Neural cell (in vitro differentiated cells): ENCODE measurements around the gene ACTG1. TPM values are rescaled to one million over a fixed set of nuclear protein-coding genes. Genes with fewer than 3 reads are reported as not detected.

Experiments used
- H2AFZ ChIP-seq: fragments of 200-600, 300-800 bp; sonication (generic), shearing (Covaris generic); 2 replicates; pipeline ENCODE4 v1.6.0; 2014; ENCODE audit warnings: low read depth, mild to moderate bottlenecking, antibody characterized with exemption, low read length, moderate library complexity
- H3F3A ChIP-seq: fragments of 200-600 bp; shearing (Covaris generic); 2 replicates; pipeline ENCODE4 v1.6.1; 2016; ENCODE audit warnings: mild to moderate bottlenecking, moderate library complexity, mixed read lengths, antibody characterized with exemption, low read length; ENCODE audit not compliant: insufficient read depth, poor library complexity, severe bottlenecking
- H3K27ac ChIP-seq: fragments of 200-600, 300-800 bp; sonication (generic), shearing (Covaris generic); 2 replicates; pipeline ENCODE4 v1.5.1; 2014; ENCODE audit warnings: mild to moderate bottlenecking, low read length, moderate library complexity
- H3K27me3 ChIP-seq: fragments of 300-800, 200-600 bp; sonication (generic), shearing (Covaris generic); 2 replicates; pipeline ENCODE4 v1.6.0; 2014; ENCODE audit warnings: mild to moderate bottlenecking, low read depth, low read length, moderate library complexity; ENCODE audit not compliant: insufficient read depth
- H3K36me3 ChIP-seq: fragments of 300-800, 200-600 bp; sonication (generic), shearing (Covaris generic); 2 replicates; pipeline ENCODE4 v1.5.1; 2014; ENCODE audit warnings: mild to moderate bottlenecking, antibody characterized with exemption, low read length, moderate library complexity; ENCODE audit not compliant: insufficient read depth
- H3K4me2 ChIP-seq: fragments of 300-800, 200-600 bp; sonication (generic), shearing (Covaris generic); 2 replicates; pipeline ENCODE4 v1.6.0; 2014; ENCODE audit warnings: mild to moderate bottlenecking, low read length
- H3K4me3 ChIP-seq: fragments of 300-800, 200-600 bp; sonication (generic), shearing (Covaris generic); 2 replicates; pipeline ENCODE4 v1.5.1; 2014; ENCODE audit warnings: mild to moderate bottlenecking, low read length, moderate library complexity
- H3K79me2 ChIP-seq: fragments of 200-600 bp; shearing (Covaris generic); replicated peaks from 2 replicates; pipeline ENCODE4 v1.6.0; 2014; ENCODE audit warnings: mild to moderate bottlenecking, low read length, moderate library complexity; ENCODE audit not compliant: insufficient read depth
- H3K9ac ChIP-seq: fragments of 300-800, 200-600 bp; sonication (generic), shearing (Covaris generic); 2 replicates; pipeline ENCODE4 v1.6.1; 2016; ENCODE audit warnings: mild to moderate bottlenecking, low read length, mixed read lengths
- H3K9me2 ChIP-seq: fragments of 200-600 bp; shearing (Covaris generic); 2 replicates; pipeline ENCODE4 v1.6.1; 2016; ENCODE audit warnings: mild to moderate bottlenecking, low read length, mixed read lengths; ENCODE audit not compliant: insufficient read depth
- H3K9me3 ChIP-seq: fragments of 200-600, 300-800 bp; sonication (generic), shearing (Covaris generic); 2 replicates; pipeline ENCODE4 v1.6.1; 2016; ENCODE audit warnings: mild to moderate bottlenecking, mixed run types, low read length, moderate library complexity, mixed read lengths
- H4K20me1 ChIP-seq: fragments of 200-600 bp; shearing (Covaris generic); 2 replicates; pipeline ENCODE4 v1.6.1; 2016; ENCODE audit warnings: mild to moderate bottlenecking, mixed run types; ENCODE audit not compliant: insufficient read depth
- EP300 ChIP-seq: fragments of 450-650 bp; conservative IDR thresholded peaks from 2 replicates; pipeline ENCODE4 v1.6.1; 2014; ENCODE audit warnings: antibody characterized with exemption, mild to moderate bottlenecking, moderate library complexity; ENCODE audit not compliant: poor library complexity, severe bottlenecking
- EZH2 ChIP-seq: fragments of 200-600, 300-800 bp; shearing (Covaris generic), sonication (generic); IDR thresholded peaks from 2 replicates; pipeline ENCODE4 v1.6.1; 2014; ENCODE audit warnings: antibody characterized with exemption, low read length, borderline replicate concordance, mild to moderate bottlenecking; ENCODE audit not compliant: insufficient read depth, poor library complexity, severe bottlenecking
- MXI1 ChIP-seq: fragments of 450-650 bp; conservative IDR thresholded peaks from 2 replicates; pipeline ENCODE4 v1.6.1; 2014; ENCODE audit warnings: antibody characterized with exemption, mild to moderate bottlenecking; ENCODE audit not compliant: poor library complexity, severe bottlenecking
- POLR2AphosphoS5 ChIP-seq: IDR thresholded peaks from 2 replicates; pipeline ENCODE4 v1.6.1; 2012
- RAD21 ChIP-seq: fragments of 450-650 bp; conservative IDR thresholded peaks from 2 replicates; pipeline ENCODE4 v1.6.1; 2014; ENCODE audit warnings: antibody characterized with exemption, mild to moderate bottlenecking, moderate library complexity
- SMC3 ChIP-seq: fragments of 450-650 bp; conservative IDR thresholded peaks from 2 replicates; pipeline ENCODE4 v1.6.1; 2014; ENCODE audit warnings: antibody characterized with exemption, mild to moderate bottlenecking, moderate library complexity; ENCODE audit not compliant: poor library complexity
- TAF1 ChIP-seq: IDR thresholded peaks from 2 replicates; pipeline ENCODE4 v1.6.1; 2012; ENCODE audit warnings: low read depth
- polyA plus RNA-seq: library from polyadenylated mRNA; depleted of rRNA; stranded (reverse); fragments of >200 nt; gene quantifications from 2 replicates; pipeline ENCODE4 v1.2.3, GENCODE V29; 2014
- TF ChIP-seq, protein P1 (sequence below): fragments of 450-650 bp; IDR thresholded peaks from 2 replicates; pipeline ENCODE4 v1.5.1; 2014; ENCODE audit warnings: antibody characterized with exemption, mild to moderate bottlenecking, moderate library complexity; ENCODE audit not compliant: poor library complexity, severe bottlenecking
- TF ChIP-seq, protein P2 (sequence below): IDR thresholded peaks from 2 replicates; pipeline ENCODE4 v1.6.1; 2012; ENCODE audit warnings: borderline replicate concordance

Gene ACTG1
- polyA plus RNA-seq, 1 donor from 2014 or later = 9,187 TPM

DNA sequence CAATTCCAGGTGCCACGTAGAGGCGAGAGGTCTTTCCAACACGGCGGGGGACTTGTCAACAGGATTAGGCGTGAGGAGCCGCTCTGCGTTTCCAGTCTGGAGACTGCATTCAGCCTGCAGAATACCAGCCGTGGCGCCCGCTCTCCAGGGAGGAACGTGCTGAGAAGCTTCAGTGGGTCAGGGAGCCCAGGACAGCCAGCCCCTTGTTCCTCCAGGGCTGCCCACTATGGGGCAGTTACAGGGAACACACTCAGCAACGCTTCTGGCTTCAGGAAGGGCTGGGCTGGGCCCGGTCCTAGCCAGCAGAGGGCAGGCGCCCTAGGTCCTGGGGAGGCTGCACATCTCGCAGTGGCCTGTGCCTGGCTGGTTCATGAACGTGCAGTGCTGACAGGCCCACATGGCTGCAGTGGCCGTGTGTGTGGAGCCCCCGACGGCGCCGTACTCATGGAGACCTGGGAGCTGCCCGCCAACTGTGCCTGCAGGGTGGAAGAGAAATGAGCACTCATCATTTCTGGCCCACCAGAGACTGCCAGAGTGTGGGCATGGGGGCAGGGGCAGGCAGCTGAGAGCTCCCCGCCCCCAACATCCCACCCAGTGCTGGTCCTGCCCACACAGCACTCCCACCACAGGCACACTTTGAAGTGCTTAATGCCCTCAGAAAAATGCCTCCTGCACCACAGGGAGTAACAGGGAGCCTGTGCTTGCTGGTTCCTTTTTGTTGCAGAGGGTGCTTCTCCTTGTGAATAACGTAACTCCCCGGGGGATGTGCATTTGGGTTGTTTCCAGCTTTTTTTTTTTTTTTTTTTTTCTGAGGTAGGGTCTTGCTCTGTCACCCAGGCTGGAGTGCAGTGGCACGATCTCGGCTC is 46.6 kb upstream of the ACTG1 start:
- H3F3A ChIP-seq = no peaks in the 10 kb centered on the region
- no peaks in the 10 kb centered on the region for H4K20me1 ChIP-seq
- H3K9ac ChIP-seq = no peak overlapping the region
- H3K9me2 ChIP-seq = no peaks in the 10 kb centered on the region
- no peaks in the 10 kb centered on the region for H3K79me2 ChIP-seq
- H3K36me3 ChIP-seq = no peaks in the 10 kb centered on the region
- no peak overlapping the region for H3K27ac ChIP-seq
- no peak overlapping the region for H3K4me3 ChIP-seq
- H2AFZ ChIP-seq = no peak overlapping the region
- H3K4me2 ChIP-seq = no peak overlapping the region
- H3K27me3 ChIP-seq = no peaks in the 10 kb centered on the region
- TF ChIP-seq, protein P1, sequence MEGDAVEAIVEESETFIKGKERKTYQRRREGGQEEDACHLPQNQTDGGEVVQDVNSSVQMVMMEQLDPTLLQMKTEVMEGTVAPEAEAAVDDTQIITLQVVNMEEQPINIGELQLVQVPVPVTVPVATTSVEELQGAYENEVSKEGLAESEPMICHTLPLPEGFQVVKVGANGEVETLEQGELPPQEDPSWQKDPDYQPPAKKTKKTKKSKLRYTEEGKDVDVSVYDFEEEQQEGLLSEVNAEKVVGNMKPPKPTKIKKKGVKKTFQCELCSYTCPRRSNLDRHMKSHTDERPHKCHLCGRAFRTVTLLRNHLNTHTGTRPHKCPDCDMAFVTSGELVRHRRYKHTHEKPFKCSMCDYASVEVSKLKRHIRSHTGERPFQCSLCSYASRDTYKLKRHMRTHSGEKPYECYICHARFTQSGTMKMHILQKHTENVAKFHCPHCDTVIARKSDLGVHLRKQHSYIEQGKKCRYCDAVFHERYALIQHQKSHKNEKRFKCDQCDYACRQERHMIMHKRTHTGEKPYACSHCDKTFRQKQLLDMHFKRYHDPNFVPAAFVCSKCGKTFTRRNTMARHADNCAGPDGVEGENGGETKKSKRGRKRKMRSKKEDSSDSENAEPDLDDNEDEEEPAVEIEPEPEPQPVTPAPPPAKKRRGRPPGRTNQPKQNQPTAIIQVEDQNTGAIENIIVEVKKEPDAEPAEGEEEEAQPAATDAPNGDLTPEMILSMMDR = no peak
- TF ChIP-seq POLR2AphosphoS5 (no peak), EZH2 (no peak), MXI1 (no peak), RAD21 (no peak), TAF1 (no peak), SMC3 (no peak), EP300 (no peak)
- TF ChIP-seq, protein P2, sequence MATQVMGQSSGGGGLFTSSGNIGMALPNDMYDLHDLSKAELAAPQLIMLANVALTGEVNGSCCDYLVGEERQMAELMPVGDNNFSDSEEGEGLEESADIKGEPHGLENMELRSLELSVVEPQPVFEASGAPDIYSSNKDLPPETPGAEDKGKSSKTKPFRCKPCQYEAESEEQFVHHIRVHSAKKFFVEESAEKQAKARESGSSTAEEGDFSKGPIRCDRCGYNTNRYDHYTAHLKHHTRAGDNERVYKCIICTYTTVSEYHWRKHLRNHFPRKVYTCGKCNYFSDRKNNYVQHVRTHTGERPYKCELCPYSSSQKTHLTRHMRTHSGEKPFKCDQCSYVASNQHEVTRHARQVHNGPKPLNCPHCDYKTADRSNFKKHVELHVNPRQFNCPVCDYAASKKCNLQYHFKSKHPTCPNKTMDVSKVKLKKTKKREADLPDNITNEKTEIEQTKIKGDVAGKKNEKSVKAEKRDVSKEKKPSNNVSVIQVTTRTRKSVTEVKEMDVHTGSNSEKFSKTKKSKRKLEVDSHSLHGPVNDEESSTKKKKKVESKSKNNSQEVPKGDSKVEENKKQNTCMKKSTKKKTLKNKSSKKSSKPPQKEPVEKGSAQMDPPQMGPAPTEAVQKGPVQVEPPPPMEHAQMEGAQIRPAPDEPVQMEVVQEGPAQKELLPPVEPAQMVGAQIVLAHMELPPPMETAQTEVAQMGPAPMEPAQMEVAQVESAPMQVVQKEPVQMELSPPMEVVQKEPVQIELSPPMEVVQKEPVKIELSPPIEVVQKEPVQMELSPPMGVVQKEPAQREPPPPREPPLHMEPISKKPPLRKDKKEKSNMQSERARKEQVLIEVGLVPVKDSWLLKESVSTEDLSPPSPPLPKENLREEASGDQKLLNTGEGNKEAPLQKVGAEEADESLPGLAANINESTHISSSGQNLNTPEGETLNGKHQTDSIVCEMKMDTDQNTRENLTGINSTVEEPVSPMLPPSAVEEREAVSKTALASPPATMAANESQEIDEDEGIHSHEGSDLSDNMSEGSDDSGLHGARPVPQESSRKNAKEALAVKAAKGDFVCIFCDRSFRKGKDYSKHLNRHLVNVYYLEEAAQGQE = no peak
- no peaks in the 10 kb centered on the region for H3K9me3 ChIP-seq

DNA sequence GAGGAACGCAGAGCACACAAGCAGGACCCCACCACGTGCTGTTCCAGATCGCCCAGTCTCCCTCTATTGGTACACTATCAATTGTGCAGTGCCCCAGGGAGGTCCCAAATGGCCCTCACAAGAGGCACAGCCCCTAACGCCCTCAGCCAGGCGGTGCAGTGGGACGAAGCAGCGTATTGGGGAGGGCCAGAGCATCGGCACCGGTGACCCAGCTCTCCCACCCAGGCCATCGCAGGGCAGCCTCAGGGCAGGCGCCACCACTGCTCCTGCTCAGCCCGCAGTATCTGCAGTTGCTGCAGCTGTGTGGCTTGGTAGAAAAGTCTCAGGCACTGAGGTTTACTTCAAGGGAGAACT is 45.5 kb upstream of the ACTG1 start:
- Histone ChIP-seq H3K9ac (no peak overlapping the region), H3K9me3 (no peaks in the 10 kb centered on the region), H3F3A (no peaks in the 10 kb centered on the region), H3K36me3 (no peaks in the 10 kb centered on the region), H4K20me1 (no peaks in the 10 kb centered on the region), H3K4me3 (no peak overlapping the region), H2AFZ (no peak overlapping the region), H3K27me3 (no peaks in the 10 kb centered on the region), H3K27ac (no peak overlapping the region), H3K4me2 (no peak overlapping the region), H3K79me2 (no peaks in the 10 kb centered on the region), H3K9me2 (no peaks in the 10 kb centered on the region)
- TF ChIP-seq TAF1 (no peak), SMC3 (no peak), EZH2 (no peak)
- TF ChIP-seq, protein P1 = no peak
